IMR-90 (cell line): ENCODE measurements around the gene CDX1. TPM values are rescaled to one million over a fixed set of nuclear protein-coding genes. Genes with fewer than 3 reads are reported as not detected.

Source experiments
- ATAC-seq: fragments of 200-7000 bp; cut with Tn5 transposase; 2 replicates; pipeline ENCODE4 v1.9.1; 2020; ENCODE audit warnings: low read depth, mild to moderate bottlenecking, moderate library complexity
- BruUV-seq: library from RNA; stranded (reverse); fragments of 400-500 nt; replicated peaks from 2 replicates; lab custom pipeline; 2021; lab: Mats Ljungman, UMichigan
- CTCF ChIA-PET: fragments of 300-600 bp; formaldehyde crosslinking; extraction: SDS; loops from one replicate; lab custom pipeline; 2021; ENCODE audit warnings: antibody characterized with exemption; lab: Yijun Ruan, JAX
- POLR2A ChIA-PET: fragments of 300-600 bp; sonication (Branson Sonifier 250); formaldehyde crosslinking; loops from one replicate; lab custom pipeline; 2022; ENCODE audit warnings: antibody characterized with exemption; ENCODE audit not compliant: unreplicated experiment; lab: Charles Lee
- DNase-seq: peaks from one replicate; pipeline ENCODE4 v3.0.0; 2013
- H2AFZ ChIP-seq: replicated peaks from 2 replicates; pipeline ENCODE3; 2013; ENCODE audit warnings: low read length, mild to moderate bottlenecking; ENCODE audit not compliant: poor library complexity
- H2AK5ac ChIP-seq: 2 replicates; pipeline ENCODE4 v1.6.1; 2013; ENCODE audit warnings: low read depth, low read length, inconsistent platforms
- H2AK9ac ChIP-seq: replicated peaks from 2 replicates; pipeline ENCODE3; 2013; ENCODE audit warnings: mild to moderate bottlenecking, low read depth, low read length, moderate library complexity; ENCODE audit not compliant: poor library complexity
- H2BK120ac ChIP-seq: 2 replicates; pipeline ENCODE4 v1.6.1; 2013; ENCODE audit warnings: low read depth, low read length, inconsistent platforms
- H2BK15ac ChIP-seq: 3 replicates; pipeline ENCODE4 v1.6.1; 2013; ENCODE audit warnings: low read depth, low read length, inconsistent platforms
- H2BK20ac ChIP-seq: 2 replicates; pipeline ENCODE4 v1.6.1; 2013; ENCODE audit warnings: low read depth, mild to moderate bottlenecking, inconsistent platforms, low read length, moderate library complexity
- H2BK5ac ChIP-seq: 2 replicates; pipeline ENCODE4 v1.6.1; 2013; ENCODE audit warnings: mild to moderate bottlenecking, low read depth, low read length, inconsistent platforms; ENCODE audit not compliant: poor library complexity, severe bottlenecking
- H3K14ac ChIP-seq: replicated peaks from 2 replicates; pipeline ENCODE4 v1.6.1; 2013; ENCODE audit warnings: low read depth, low read length, inconsistent platforms
- H3K18ac ChIP-seq: 2 replicates; pipeline ENCODE4 v1.6.1; 2013; ENCODE audit warnings: low read depth, low read length, control low read depth
- H3K23ac ChIP-seq: 2 replicates; pipeline ENCODE4 v1.6.1; 2013; ENCODE audit warnings: low read depth, low read length, inconsistent platforms
- H3K27ac ChIP-seq: 2 replicates; pipeline ENCODE4 v1.5.1; 2013; ENCODE audit warnings: mild to moderate bottlenecking, control low read depth, low read length; ENCODE audit not compliant: insufficient read depth
- H3K27me3 ChIP-seq: 2 replicates; pipeline ENCODE4 v1.6.1; 2013; ENCODE audit warnings: low read length; ENCODE audit not compliant: control insufficient read depth, insufficient read depth
- H3K36me3 ChIP-seq: 2 replicates; pipeline ENCODE4 v1.6.1; 2013; ENCODE audit warnings: low read length, mixed read lengths; ENCODE audit not compliant: control insufficient read depth, insufficient read depth
- H3K4ac ChIP-seq: 2 replicates; pipeline ENCODE4 v1.6.1; 2013; ENCODE audit warnings: low read depth, low read length, inconsistent platforms
- H3K4me1 ChIP-seq: 2 replicates; pipeline ENCODE4 v1.6.1; 2013; ENCODE audit warnings: low read length, mixed read lengths; ENCODE audit not compliant: control insufficient read depth, insufficient read depth
- H3K4me2 ChIP-seq: 2 replicates; pipeline ENCODE4 v1.6.1; 2013; ENCODE audit warnings: low read depth, mild to moderate bottlenecking, control low read depth, low read length, moderate library complexity
- H3K4me3 ChIP-seq: 2 replicates; pipeline ENCODE4 v1.5.1; 2013; ENCODE audit warnings: low read depth, mild to moderate bottlenecking, control low read depth, low read length, moderate library complexity; ENCODE audit not compliant: insufficient read depth
- H3K56ac ChIP-seq: 2 replicates; pipeline ENCODE4 v1.6.1; 2013; ENCODE audit warnings: low read length, inconsistent platforms; ENCODE audit not compliant: insufficient read depth; ENCODE audit errors: extremely low read depth
- H3K79me1 ChIP-seq, 2 experiments: 2 replicates each; pipeline ENCODE4 v1.6.1; 2013; ENCODE audit warnings: low read length in 2 of 2, inconsistent platforms in 1 of 2, low read depth in 1 of 2
- H3K9ac ChIP-seq: 2 replicates; pipeline ENCODE4 v1.6.1; 2013; ENCODE audit warnings: low read depth, low read length, control low read depth
- H3K9me1 ChIP-seq: 2 replicates; pipeline ENCODE4 v1.6.1; 2013; ENCODE audit warnings: low read length, inconsistent platforms; ENCODE audit not compliant: insufficient read depth
- H3K9me3 ChIP-seq: 2 replicates; pipeline ENCODE4 v1.6.1; 2013; ENCODE audit warnings: low read length; ENCODE audit not compliant: control insufficient read depth, insufficient read depth
- H4K20me1 ChIP-seq: 2 replicates; pipeline ENCODE4 v1.6.1; 2013; ENCODE audit warnings: low read length, inconsistent platforms; ENCODE audit not compliant: insufficient read depth
- H4K5ac ChIP-seq: 2 replicates; pipeline ENCODE4 v1.6.1; 2013; ENCODE audit warnings: mild to moderate bottlenecking, low read depth, low read length, control low read depth
- H4K8ac ChIP-seq, 2 experiments: 2 replicates each; pipeline ENCODE4 v1.6.1; 2013; ENCODE audit warnings: low read depth in 2 of 2, low read length in 2 of 2, control low read depth in 1 of 2, inconsistent platforms in 1 of 2
- H4K91ac ChIP-seq: 2 replicates; pipeline ENCODE4 v1.6.1; 2013; ENCODE audit warnings: low read depth, low read length, inconsistent platforms; ENCODE audit not compliant: insufficient read depth
- BHLHE40 ChIP-seq: fragments of 150-350 bp; IDR thresholded peaks from 2 replicates; pipeline ENCODE4 v1.6.1; 2016; ENCODE audit warnings: mild to moderate bottlenecking, low read depth, low read length
- CEBPB ChIP-seq: IDR thresholded peaks from 2 replicates; pipeline ENCODE4 v1.6.1; 2012; ENCODE audit warnings: low read depth, low read length, improper control_type of control experiment
- CHD1 ChIP-seq: IDR thresholded peaks from 2 replicates; pipeline ENCODE4 v1.6.1; 2012; ENCODE audit warnings: low read depth, low read length, improper control_type of control experiment
- FOS ChIP-seq: fragments of 150-350 bp; IDR thresholded peaks from 2 replicates; pipeline ENCODE4 v1.6.1; 2016; ENCODE audit warnings: low read depth, low read length
- MAFK ChIP-seq: IDR thresholded peaks from 2 replicates; pipeline ENCODE4 v1.6.1; 2012; ENCODE audit warnings: low read depth, low read length, improper control_type of control experiment
- MAZ ChIP-seq: IDR thresholded peaks from 2 replicates; pipeline ENCODE4 v1.6.1; 2012; ENCODE audit warnings: low read depth, mild to moderate bottlenecking, low read length, improper control_type of control experiment, moderate library complexity, borderline replicate concordance
- MXI1 ChIP-seq: IDR thresholded peaks from 2 replicates; pipeline ENCODE4 v1.6.1; 2012; ENCODE audit warnings: low read depth, mild to moderate bottlenecking, low read length, moderate library complexity, borderline replicate concordance
- NFE2L2 ChIP-seq: fragments of 150-350 bp; IDR thresholded peaks from 2 replicates; pipeline ENCODE4 v1.6.1; 2016; ENCODE audit warnings: low read depth, mild to moderate bottlenecking, low read length
- POLR2A ChIP-seq: IDR thresholded peaks from 2 replicates; pipeline ENCODE4 v1.6.1; 2012; ENCODE audit warnings: mild to moderate bottlenecking, low read depth, low read length
- RAD21 ChIP-seq: IDR thresholded peaks from 2 replicates; pipeline ENCODE4 v1.6.1; 2012; ENCODE audit warnings: low read length, improper control_type of control experiment
- RCOR1 ChIP-seq: IDR thresholded peaks from 2 replicates; pipeline ENCODE4 v1.6.1; 2012; ENCODE audit warnings: mild to moderate bottlenecking, low read length, improper control_type of control experiment; ENCODE audit not compliant: insufficient replicate concordance
- RFX5 ChIP-seq: IDR thresholded peaks from 2 replicates; pipeline ENCODE4 v1.8.0; 2012; ENCODE audit warnings: low read depth, mild to moderate bottlenecking, low read length, moderate library complexity
- SMC3 ChIP-seq: fragments of 150-350 bp; IDR thresholded peaks from 2 replicates; pipeline ENCODE4 v1.6.1; 2016; ENCODE audit warnings: low read depth, mild to moderate bottlenecking, antibody characterized with exemption, low read length, moderate library complexity
- WGBS, 2 experiments: methylation state at CpG; one replicate each; pipeline versions ENCODE4 v1.1.5 to v1.1.7; 2013; ENCODE audit warnings: missing lambda C conversion rate in 2 of 2; ENCODE audit not compliant: insufficient read length in 1 of 2; ENCODE audit errors: extremely low coverage in 2 of 2; 5-methylcytosine and 5-hydroxymethylcytosine counted together
- dilution Hi-C: fragments of 300-500 bp; cut with HindIII; formaldehyde crosslinking; loops from one replicate; pipeline ENCODE4 v1.14.3; 2018; ENCODE audit warnings: low sequenced_read_pairs; ENCODE audit not compliant: unreplicated experiment
- in situ Hi-C: fragments of 300-500 bp; cut with MboI; formaldehyde crosslinking; loops from 3 replicates; pipeline ENCODE4 v1.14.3; 2019; ENCODE audit warnings: low sequenced_read_pairs, inconsistent platforms, mixed read lengths
- intact Hi-C: fragments of 100-400 bp; cut with micrococcal nuclease; formaldehyde crosslinking; loops from 2 replicates; pipeline ENCODE4 v1.10.0; 2022
- polyA plus RNA-seq, 3 experiments: library from polyadenylated mRNA; depleted of rRNA; stranded (reverse); fragments of >200 nt; gene quantifications; 2 replicates each; pipeline ENCODE4 v1.2.3, GENCODE V29; 2012; ENCODE audit warnings: low replicate concordance in 1 of 3
- total RNA-seq: library from RNA; depleted of rRNA; stranded (reverse); fragments of >200 nt; gene quantifications from 2 replicates; pipeline ENCODE4 v1.2.3, GENCODE V29; 2012
- TF ChIP-seq, protein P1 (sequence below): fragments of 150-350 bp; IDR thresholded peaks from 2 replicates; pipeline ENCODE4 v1.6.1; 2017; ENCODE audit warnings: mild to moderate bottlenecking, antibody characterized with exemption, low read length, low read depth
- TF ChIP-seq, protein P2 (sequence below): conservative IDR thresholded peaks from 2 replicates; pipeline ENCODE4 v1.5.1; 2012; ENCODE audit warnings: mild to moderate bottlenecking, low read depth, low read length, improper control_type of control experiment
- TF ChIP-seq, protein P3 (sequence below): fragments of 150-350 bp; IDR thresholded peaks from 2 replicates; pipeline ENCODE4 v1.6.1; 2016; ENCODE audit warnings: low read depth, mild to moderate bottlenecking, low read length, moderate library complexity, borderline replicate concordance

The CDX1 gene
- total and polyA plus RNA-seq, 2 of the 4 experiments (the other 2 are of a cell fraction): 0.18 to 0.24 TPM

DNA sequence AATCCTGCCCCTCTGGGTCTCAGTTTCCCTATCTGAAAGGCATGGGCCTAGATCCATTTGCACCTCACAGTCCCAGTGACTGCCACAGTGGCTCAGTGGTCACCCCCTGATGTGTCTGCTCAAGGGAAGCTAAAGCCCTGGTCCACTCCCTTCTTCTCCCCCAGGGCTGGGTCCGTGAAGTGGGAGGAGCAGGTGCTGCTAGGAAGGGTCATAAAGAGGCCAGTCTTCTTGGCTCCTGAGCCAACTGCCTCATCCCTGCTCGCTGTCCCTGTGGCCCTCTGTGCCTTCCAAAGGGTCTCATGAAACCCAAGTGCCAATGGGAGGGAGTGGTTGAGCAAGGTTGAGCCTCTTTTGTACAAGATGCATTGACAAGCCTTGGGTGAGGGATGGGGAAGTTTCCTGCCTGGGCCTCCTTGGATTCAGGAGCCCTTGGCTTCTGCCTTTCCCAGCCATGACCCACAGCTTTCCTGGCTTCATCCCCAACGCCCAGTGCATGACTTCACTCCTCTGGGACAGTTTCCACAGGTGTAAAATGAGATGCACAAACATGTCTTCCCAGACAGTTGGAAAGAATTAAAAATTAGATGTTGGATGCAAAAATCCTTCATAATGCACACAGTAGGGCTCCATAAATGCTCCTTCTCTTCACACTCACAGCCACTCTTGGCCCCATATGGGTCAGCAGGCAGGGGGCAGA, 21.7 kb downstream of the CDX1 start:
- H4K20me1 ChIP-seq: no peaks in the 10 kb centered on the region
- CTCF ChIA-PET: no interaction called here
- H3K14ac ChIP-seq: no peak overlapping the region
- no peaks in the 10 kb centered on the region for H3K9me3 ChIP-seq
- no peak overlapping the region for H4K91ac ChIP-seq
- in situ Hi-C loops (no loop called here), dilution Hi-C loops (no loop called here), intact Hi-C loops (no loop called here)
- H3K56ac ChIP-seq: no peak overlapping the region
- H2BK15ac ChIP-seq: no peak overlapping the region
- H2BK20ac ChIP-seq: no peak overlapping the region
- H4K8ac ChIP-seq: no peak overlapping the region
- H3K9ac ChIP-seq: no peak overlapping the region
- H2BK5ac ChIP-seq: no peak overlapping the region
- no peaks in the 10 kb centered on the region for H3K79me1 ChIP-seq
- BruUV-seq: no TSS peak
- TF ChIP-seq NFE2L2 (no peak), RFX5 (no peak), CHD1 (no peak), RCOR1 (no peak), MAZ (no peak), CEBPB (no peak), RAD21 (no peak), POLR2A (no peak), BHLHE40 (no peak), MXI1 (no peak), FOS (no peak), MAFK (no peak), SMC3 (no peak)
- TF ChIP-seq, protein P1, sequence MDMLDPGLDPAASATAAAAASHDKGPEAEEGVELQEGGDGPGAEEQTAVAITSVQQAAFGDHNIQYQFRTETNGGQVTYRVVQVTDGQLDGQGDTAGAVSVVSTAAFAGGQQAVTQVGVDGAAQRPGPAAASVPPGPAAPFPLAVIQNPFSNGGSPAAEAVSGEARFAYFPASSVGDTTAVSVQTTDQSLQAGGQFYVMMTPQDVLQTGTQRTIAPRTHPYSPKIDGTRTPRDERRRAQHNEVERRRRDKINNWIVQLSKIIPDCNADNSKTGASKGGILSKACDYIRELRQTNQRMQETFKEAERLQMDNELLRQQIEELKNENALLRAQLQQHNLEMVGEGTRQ: no peak
- TF ChIP-seq, protein P2, sequence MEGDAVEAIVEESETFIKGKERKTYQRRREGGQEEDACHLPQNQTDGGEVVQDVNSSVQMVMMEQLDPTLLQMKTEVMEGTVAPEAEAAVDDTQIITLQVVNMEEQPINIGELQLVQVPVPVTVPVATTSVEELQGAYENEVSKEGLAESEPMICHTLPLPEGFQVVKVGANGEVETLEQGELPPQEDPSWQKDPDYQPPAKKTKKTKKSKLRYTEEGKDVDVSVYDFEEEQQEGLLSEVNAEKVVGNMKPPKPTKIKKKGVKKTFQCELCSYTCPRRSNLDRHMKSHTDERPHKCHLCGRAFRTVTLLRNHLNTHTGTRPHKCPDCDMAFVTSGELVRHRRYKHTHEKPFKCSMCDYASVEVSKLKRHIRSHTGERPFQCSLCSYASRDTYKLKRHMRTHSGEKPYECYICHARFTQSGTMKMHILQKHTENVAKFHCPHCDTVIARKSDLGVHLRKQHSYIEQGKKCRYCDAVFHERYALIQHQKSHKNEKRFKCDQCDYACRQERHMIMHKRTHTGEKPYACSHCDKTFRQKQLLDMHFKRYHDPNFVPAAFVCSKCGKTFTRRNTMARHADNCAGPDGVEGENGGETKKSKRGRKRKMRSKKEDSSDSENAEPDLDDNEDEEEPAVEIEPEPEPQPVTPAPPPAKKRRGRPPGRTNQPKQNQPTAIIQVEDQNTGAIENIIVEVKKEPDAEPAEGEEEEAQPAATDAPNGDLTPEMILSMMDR: no peak
- TF ChIP-seq, protein P3, sequence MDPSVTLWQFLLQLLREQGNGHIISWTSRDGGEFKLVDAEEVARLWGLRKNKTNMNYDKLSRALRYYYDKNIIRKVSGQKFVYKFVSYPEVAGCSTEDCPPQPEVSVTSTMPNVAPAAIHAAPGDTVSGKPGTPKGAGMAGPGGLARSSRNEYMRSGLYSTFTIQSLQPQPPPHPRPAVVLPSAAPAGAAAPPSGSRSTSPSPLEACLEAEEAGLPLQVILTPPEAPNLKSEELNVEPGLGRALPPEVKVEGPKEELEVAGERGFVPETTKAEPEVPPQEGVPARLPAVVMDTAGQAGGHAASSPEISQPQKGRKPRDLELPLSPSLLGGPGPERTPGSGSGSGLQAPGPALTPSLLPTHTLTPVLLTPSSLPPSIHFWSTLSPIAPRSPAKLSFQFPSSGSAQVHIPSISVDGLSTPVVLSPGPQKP: no peak
- H2AK9ac ChIP-seq: no peak overlapping the region
- POLR2A ChIA-PET: no interaction called here
- no peak overlapping the region for H3K23ac ChIP-seq
- H3K4me2 ChIP-seq: no peak overlapping the region
- no peak overlapping the region for H2AFZ ChIP-seq
- H2AK5ac ChIP-seq: no peak overlapping the region
- no peak for ATAC-seq
- H2BK120ac ChIP-seq: no peak overlapping the region
- no peak overlapping the region for H4K5ac ChIP-seq
- no peak overlapping the region for H3K4me3 ChIP-seq
- H3K27ac ChIP-seq: no peak overlapping the region
- H3K4ac ChIP-seq: no peak overlapping the region
- peaks cover 93% of the 10 kb centered on the region for H3K27me3 ChIP-seq
- H3K36me3 ChIP-seq: no peaks in the 10 kb centered on the region
- H3K9me1 ChIP-seq: peaks cover 4% of the 10 kb centered on the region; the same call in 1 of the 2 replicates
- WGBS, 2 experiments: no CpG with 5 or more reads among the region's 3 CpGs
- peaks cover 2% of the 10 kb centered on the region; the same call in 1 of the 2 replicates for H3K4me1 ChIP-seq
- no peak for DNase-seq
- no peak overlapping the region for H3K18ac ChIP-seq
